ENCODE data around the gene ASCC2. TPM values are rescaled to one million over a fixed set of nuclear protein-coding genes. Genes with fewer than 3 reads are reported as not detected.

ASCC2 gene
- total RNA-seq, 1 donor from 2014 or later, result 24.9 TPM

GRCh38 chr22:29848111-29848510 lies 10.0 kb upstream of the ASCC2 start:
- H3K4me1 ChIP-seq, result no peaks in the 10 kb centered on the region
- no peaks in the 10 kb centered on the region for H3K9me3 ChIP-seq
- H3K36me3 ChIP-seq, result no peaks in the 10 kb centered on the region
- no peak for DNase-seq (ENCODE audit: low spot score in 2 of 2)
- no peak overlapping the region for H3K4me3 ChIP-seq
- intact Hi-C loops (cut with DNase I), result no loop called here
- TF ChIP-seq, protein P1, sequence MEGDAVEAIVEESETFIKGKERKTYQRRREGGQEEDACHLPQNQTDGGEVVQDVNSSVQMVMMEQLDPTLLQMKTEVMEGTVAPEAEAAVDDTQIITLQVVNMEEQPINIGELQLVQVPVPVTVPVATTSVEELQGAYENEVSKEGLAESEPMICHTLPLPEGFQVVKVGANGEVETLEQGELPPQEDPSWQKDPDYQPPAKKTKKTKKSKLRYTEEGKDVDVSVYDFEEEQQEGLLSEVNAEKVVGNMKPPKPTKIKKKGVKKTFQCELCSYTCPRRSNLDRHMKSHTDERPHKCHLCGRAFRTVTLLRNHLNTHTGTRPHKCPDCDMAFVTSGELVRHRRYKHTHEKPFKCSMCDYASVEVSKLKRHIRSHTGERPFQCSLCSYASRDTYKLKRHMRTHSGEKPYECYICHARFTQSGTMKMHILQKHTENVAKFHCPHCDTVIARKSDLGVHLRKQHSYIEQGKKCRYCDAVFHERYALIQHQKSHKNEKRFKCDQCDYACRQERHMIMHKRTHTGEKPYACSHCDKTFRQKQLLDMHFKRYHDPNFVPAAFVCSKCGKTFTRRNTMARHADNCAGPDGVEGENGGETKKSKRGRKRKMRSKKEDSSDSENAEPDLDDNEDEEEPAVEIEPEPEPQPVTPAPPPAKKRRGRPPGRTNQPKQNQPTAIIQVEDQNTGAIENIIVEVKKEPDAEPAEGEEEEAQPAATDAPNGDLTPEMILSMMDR (IDR thresholded peaks at IDR 0.05), result no peak
- no peak overlapping the region for H3K27ac ChIP-seq
- H3K27me3 ChIP-seq, result no peaks in the 10 kb centered on the region

GRCh38 chr22:29846290-29846689 lies 8.2 kb upstream of the ASCC2 start:
- H3K9me3 ChIP-seq, result no peaks in the 10 kb centered on the region
- TF ChIP-seq, protein P1 (IDR thresholded peaks at IDR 0.05), result no peak
- no peak for DNase-seq (ENCODE audit: low spot score in 2 of 2)
- H3K36me3 ChIP-seq, result no peaks in the 10 kb centered on the region
- H3K4me3 ChIP-seq, result no peak overlapping the region
- intact Hi-C loops (cut with DNase I), result no loop called here
- H3K4me1 ChIP-seq, result no peaks in the 10 kb centered on the region
- H3K27ac ChIP-seq, result no peak overlapping the region
- no peaks in the 10 kb centered on the region for H3K27me3 ChIP-seq

GRCh38 chr22:29842740-29843139 lies 4.7 kb upstream of the ASCC2 start:
- Histone ChIP-seq H3K36me3 (no peaks in the 10 kb centered on the region), H3K9me3 (no peaks in the 10 kb centered on the region), H3K27me3 (no peaks in the 10 kb centered on the region), H3K4me1 (peaks cover 0 to under 1% of the 10 kb centered on the region in 2 donors), H3K27ac (no peak overlapping the region), H3K4me3 (no peak overlapping the region)
- no peak for DNase-seq (ENCODE audit: low spot score in 2 of 2)
- TF ChIP-seq, protein P1 (IDR thresholded peaks at IDR 0.05), result no peak
- intact Hi-C loops (cut with DNase I), result no loop called here

DNA sequence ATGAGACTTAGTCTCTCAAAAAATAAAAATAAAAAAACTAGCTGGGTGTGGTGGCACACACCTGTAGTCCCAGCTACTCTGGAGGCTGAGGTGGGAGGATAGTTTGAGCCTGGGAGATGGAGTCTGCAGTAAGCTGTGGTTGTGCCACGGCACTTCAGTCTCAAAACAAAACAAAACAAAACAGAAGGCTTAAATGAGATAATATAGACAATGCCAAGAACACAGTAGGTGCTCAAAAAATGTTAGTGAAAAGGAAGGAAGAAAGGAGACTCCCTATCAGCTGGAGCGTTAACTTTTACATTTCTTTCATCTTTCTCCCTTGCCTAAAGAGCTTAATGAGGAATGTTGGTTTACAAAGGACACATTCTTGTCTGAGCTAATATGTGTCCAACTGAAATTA lies 4.1 kb upstream of the ASCC2 start:
- TF ChIP-seq, protein P1 (IDR thresholded peaks at IDR 0.05), result no peak
- H3K4me3 ChIP-seq, result no peak overlapping the region
- DNase-seq (ENCODE audit: low spot score in 2 of 2), result no peak
- no peak overlapping the region for H3K27ac ChIP-seq
- no peaks in the 10 kb centered on the region for H3K9me3 ChIP-seq
- H3K36me3 ChIP-seq, result no peaks in the 10 kb centered on the region
- peaks cover 5 to 7% of the 10 kb centered on the region in 2 donors for H3K4me1 ChIP-seq
- no peaks in the 10 kb centered on the region for H3K27me3 ChIP-seq
- intact Hi-C loops (cut with DNase I), result no loop called here

- DNase-seq (ENCODE audit: low spot score in 2 of 2), result no peak
- Histone ChIP-seq H3K4me3 (no peak overlapping the region), H3K9me3 (no peaks in the 10 kb centered on the region), H3K4me1 (peaks cover 5 to 13% of the 10 kb centered on the region in 2 donors), H3K36me3 (no peaks in the 10 kb centered on the region), H3K27ac (no peak overlapping the region), H3K27me3 (no peaks in the 10 kb centered on the region)
- TF ChIP-seq, protein P1 (IDR thresholded peaks at IDR 0.05), result no peak
- intact Hi-C loops (cut with DNase I), result no loop called here
Observed at GRCh38 chr22:29840498-29840897, 2.4 kb upstream of the ASCC2 start.

- Histone ChIP-seq H3K27ac (peak overlapping the region; percentile 68 to 83), H3K4me1 (peaks cover 5 to 13% of the 10 kb centered on the region in 2 donors), H3K36me3 (peaks cover 0 to 4% of the 10 kb centered on the region in 2 donors), H3K9me3 (no peaks in the 10 kb centered on the region), H3K27me3 (no peaks in the 10 kb centered on the region), H3K4me3 (peak overlapping the region in 1 of 2 donors; percentile 71)
- TF ChIP-seq, protein P1 (IDR thresholded peaks at IDR 0.05), result no peak
- intact Hi-C loops (cut with DNase I), result loop anchor here (2.0 kb wide), 1 partner anchor 72 kb away; the partner anchor contains the start of genes UQCR10 and ZMAT5
- DNase-seq (ENCODE audit: low spot score in 2 of 2), result no peak
Observed at GRCh38 chr22:29839039-29839438, 965 bp upstream of the ASCC2 start.
